ENCODE measurements around the gene WDFY4. TPM values are rescaled to one million over a fixed set of nuclear protein-coding genes. Genes with fewer than 3 reads are reported as not detected.

Gene WDFY4
- total and polyA plus RNA-seq, 2 donors (not counting 3 experiments of a cell fraction or from before 2014, with no cell fraction given), result 10.1 to 10.2 TPM

DNA sequence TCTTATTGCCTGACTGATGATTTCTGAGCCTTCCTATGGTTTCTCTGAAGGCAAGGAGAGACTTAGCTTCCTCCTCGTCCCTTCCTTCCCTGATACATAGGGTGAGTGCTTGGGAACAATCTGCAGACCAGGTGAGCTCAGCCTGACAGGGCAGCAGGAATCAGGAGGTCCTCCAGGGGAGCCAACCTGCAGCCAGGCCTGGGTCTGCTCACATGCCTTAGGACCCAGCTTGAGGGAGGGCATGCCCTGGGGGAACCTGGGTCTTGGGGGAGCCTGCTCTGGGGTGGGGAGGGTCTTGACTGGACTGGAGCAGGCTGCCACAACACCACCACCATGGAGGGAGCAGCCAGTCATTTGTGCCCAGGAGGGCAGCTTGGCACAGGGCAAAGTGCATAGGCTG lies 197.3 kb downstream of the WDFY4 start:
- H4K20me1 ChIP-seq (replicated peaks; ENCODE audit: control insufficient read depth, extremely low read depth, insufficient read depth, low read length), result no peaks in the 10 kb centered on the region
- dilution Hi-C loops (cut with MboI; ENCODE audit: extremely low pct_ligation_motif_present, low sequenced_read_pairs), result no loop called here
- H3K27me3 ChIP-seq (ENCODE audit: control insufficient read depth in 2 of 2, insufficient read depth in 2 of 2, low read length in 2 of 2), result no peaks in the 10 kb centered on the region
- BruUV-seq (replicated peaks), result no TSS peak
- DNase-seq (ENCODE audit: low read depth, low spot score), result no peak
- no peaks in the 10 kb centered on the region for H3K4me1 ChIP-seq (ENCODE audit: control insufficient read depth, extremely low read depth, insufficient read depth, low read length)
- H3K9ac ChIP-seq (replicated peaks; ENCODE audit: extremely low read depth, insufficient read depth, low read length), result no peak overlapping the region
- H2AFZ ChIP-seq (ENCODE audit: low read depth, low read length), result no peak overlapping the region
- no peaks in the 10 kb centered on the region for H3K36me3 ChIP-seq (ENCODE audit: control insufficient read depth in 2 of 2, extremely low read depth in 1 of 2, insufficient read depth in 2 of 2, low read length in 2 of 2)
- no peaks in the 10 kb centered on the region for H3K9me1 ChIP-seq (replicated peaks; ENCODE audit: control insufficient read depth, extremely low read depth, insufficient read depth, low read length)
- POLR2A ChIA-PET, result no interaction called here
- H3K79me2 ChIP-seq (ENCODE audit: control insufficient read depth, insufficient read depth, low read length), result no peaks in the 10 kb centered on the region
- no peaks in the 10 kb centered on the region for H3K9me3 ChIP-seq (replicated peaks; ENCODE audit: control insufficient read depth, insufficient read depth, low read length)
- CTCF ChIA-PET, result interaction anchor here (1.2 to 1.3 kb wide), 2 partner anchors 13 to 226 kb away, joined by 3 to 4 read pairs; no protein-coding TSS in a partner anchor
- H3K4me3 ChIP-seq (replicated peaks in 1 of 3; ENCODE audit: insufficient read depth in 1 of 3, low read depth in 1 of 3, low read length in 3 of 3), result no peak overlapping the region
- H3K4me2 ChIP-seq (ENCODE audit: insufficient read depth, low read length), result no peak overlapping the region
- no peak for FAIRE-seq
- no peak overlapping the region for H3K27ac ChIP-seq (ENCODE audit: insufficient read depth, low read depth, low read length)
- TF ChIP-seq POLR2AphosphoS5 (IDR thresholded peaks at IDR 0.05; ENCODE audit: insufficient read depth, low read depth, low read length), result no peak
- TF ChIP-seq GATA2 (IDR thresholded peaks at IDR 0.05; ENCODE audit: insufficient read depth, insufficient read length, low read depth, low read length), result no peak
- TF ChIP-seq, protein P1, sequence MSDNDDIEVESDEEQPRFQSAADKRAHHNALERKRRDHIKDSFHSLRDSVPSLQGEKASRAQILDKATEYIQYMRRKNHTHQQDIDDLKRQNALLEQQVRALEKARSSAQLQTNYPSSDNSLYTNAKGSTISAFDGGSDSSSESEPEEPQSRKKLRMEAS (IDR thresholded peaks at IDR 0.05; ENCODE audit: insufficient read depth, insufficient read length), result no peak
- intact Hi-C loops (cut with micrococcal nuclease), result no loop called here

DNA sequence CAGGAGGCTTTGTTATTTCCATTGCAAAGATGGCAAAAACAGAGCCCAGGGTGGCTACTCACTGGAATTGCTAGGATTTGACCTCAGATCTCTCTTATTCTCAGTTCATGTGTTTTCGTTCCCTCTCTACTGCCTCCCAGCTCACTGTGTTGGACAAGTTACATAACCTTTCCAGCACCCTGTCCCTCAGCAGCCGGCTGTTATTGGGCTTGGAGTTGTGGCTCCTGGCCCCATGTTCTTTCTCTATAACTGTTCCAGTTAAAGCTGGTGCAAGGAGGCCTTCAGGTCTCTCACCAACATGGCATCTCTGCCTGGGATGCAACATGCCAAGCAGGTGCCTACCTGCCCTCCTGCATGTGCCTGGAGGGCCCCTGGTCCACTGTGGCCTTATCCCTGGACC lies 198.2 kb downstream of the WDFY4 start:
- H3K9me1 ChIP-seq (replicated peaks; ENCODE audit: control insufficient read depth, extremely low read depth, insufficient read depth, low read length), result no peaks in the 10 kb centered on the region
- CTCF ChIA-PET, result interaction anchor here (1.2 to 5.2 kb wide), 3 partner anchors 12 to 281 kb away, joined by 3 to 40 read pairs (median 4); no protein-coding TSS in a partner anchor
- H2AFZ ChIP-seq (ENCODE audit: low read depth, low read length), result no peak overlapping the region
- H3K9ac ChIP-seq (replicated peaks; ENCODE audit: extremely low read depth, insufficient read depth, low read length), result no peak overlapping the region
- dilution Hi-C loops (cut with MboI; ENCODE audit: extremely low pct_ligation_motif_present, low sequenced_read_pairs) (no loop called here), intact Hi-C loops (cut with micrococcal nuclease) (no loop called here)
- BruUV-seq (replicated peaks), result no TSS peak
- H3K27me3 ChIP-seq (ENCODE audit: control insufficient read depth in 2 of 2, insufficient read depth in 2 of 2, low read length in 2 of 2), result no peaks in the 10 kb centered on the region
- no peaks in the 10 kb centered on the region for H3K79me2 ChIP-seq (ENCODE audit: control insufficient read depth, insufficient read depth, low read length)
- TF ChIP-seq FOS (IDR thresholded peaks at IDR 0.05; ENCODE audit: borderline replicate concordance, insufficient read depth, low read length) (no peak), GATA2 (IDR thresholded peaks at IDR 0.05; ENCODE audit: insufficient read depth, insufficient read length, low read depth, low read length) (no peak), POLR2A (IDR thresholded peaks at IDR 0.05; ENCODE audit: low read depth, low read length) (no peak), JUN (IDR thresholded peaks at IDR 0.05; ENCODE audit: borderline replicate concordance, insufficient read depth, insufficient read length, low read depth) (no peak), EZH2 (IDR thresholded peaks at IDR 0.05; ENCODE audit: borderline replicate concordance, low read depth, low read length, severe bottlenecking) (no peak), POLR2AphosphoS5 (IDR thresholded peaks at IDR 0.05; ENCODE audit: insufficient read depth, low read depth, low read length) (no peak), MYC (IDR thresholded peaks at IDR 0.05; ENCODE audit: low read depth, low read length) (no peak)
- TF ChIP-seq, protein P1 (IDR thresholded peaks at IDR 0.05; ENCODE audit: insufficient read depth, insufficient read length), result no peak
- TF ChIP-seq, protein P2, sequence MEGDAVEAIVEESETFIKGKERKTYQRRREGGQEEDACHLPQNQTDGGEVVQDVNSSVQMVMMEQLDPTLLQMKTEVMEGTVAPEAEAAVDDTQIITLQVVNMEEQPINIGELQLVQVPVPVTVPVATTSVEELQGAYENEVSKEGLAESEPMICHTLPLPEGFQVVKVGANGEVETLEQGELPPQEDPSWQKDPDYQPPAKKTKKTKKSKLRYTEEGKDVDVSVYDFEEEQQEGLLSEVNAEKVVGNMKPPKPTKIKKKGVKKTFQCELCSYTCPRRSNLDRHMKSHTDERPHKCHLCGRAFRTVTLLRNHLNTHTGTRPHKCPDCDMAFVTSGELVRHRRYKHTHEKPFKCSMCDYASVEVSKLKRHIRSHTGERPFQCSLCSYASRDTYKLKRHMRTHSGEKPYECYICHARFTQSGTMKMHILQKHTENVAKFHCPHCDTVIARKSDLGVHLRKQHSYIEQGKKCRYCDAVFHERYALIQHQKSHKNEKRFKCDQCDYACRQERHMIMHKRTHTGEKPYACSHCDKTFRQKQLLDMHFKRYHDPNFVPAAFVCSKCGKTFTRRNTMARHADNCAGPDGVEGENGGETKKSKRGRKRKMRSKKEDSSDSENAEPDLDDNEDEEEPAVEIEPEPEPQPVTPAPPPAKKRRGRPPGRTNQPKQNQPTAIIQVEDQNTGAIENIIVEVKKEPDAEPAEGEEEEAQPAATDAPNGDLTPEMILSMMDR (IDR thresholded peaks at IDR 0.05; ENCODE audit: extremely low read depth in 1 of 2, insufficient read depth in 1 of 2, low read depth in 1 of 2, low read length in 2 of 2), result no peak
- no peak overlapping the region for H3K4me3 ChIP-seq (replicated peaks in 1 of 3; ENCODE audit: insufficient read depth in 1 of 3, low read depth in 1 of 3, low read length in 3 of 3)
- no peaks in the 10 kb centered on the region for H3K36me3 ChIP-seq (ENCODE audit: control insufficient read depth in 2 of 2, extremely low read depth in 1 of 2, insufficient read depth in 2 of 2, low read length in 2 of 2)
- DNase-seq (ENCODE audit: low read depth, low spot score) (no peak), FAIRE-seq (no peak)
- H3K27ac ChIP-seq (ENCODE audit: insufficient read depth, low read depth, low read length), result no peak overlapping the region
- POLR2A ChIA-PET, result no interaction called here
- no peaks in the 10 kb centered on the region for H3K9me3 ChIP-seq (replicated peaks; ENCODE audit: control insufficient read depth, insufficient read depth, low read length)
- no peaks in the 10 kb centered on the region for H3K4me1 ChIP-seq (ENCODE audit: control insufficient read depth, extremely low read depth, insufficient read depth, low read length)
- H3K4me2 ChIP-seq (ENCODE audit: insufficient read depth, low read length), result no peak overlapping the region
- no peaks in the 10 kb centered on the region for H4K20me1 ChIP-seq (replicated peaks; ENCODE audit: control insufficient read depth, extremely low read depth, insufficient read depth, low read length)
